ENCODE data around the gene ZNF674.

ZNF674 gene

GRCh38 chrX:46545111-46546005 lies at the start of gene ZNF674:
Gene ZNF674, minus strand, starts transcription at chrX:46545421. Its CDS starts 3,334 bp downstream, at chrX:46542087.
- peak; percentile 95 for DNase-seq

GRCh38 chrX:46589977-46590723 lies 44.9 kb upstream of the ZNF674 start:
- DNase-seq, result no peak

GRCh38 chrX:46588263-46588662 lies 43.0 kb upstream of the ZNF674 start:
- DNase-seq, result no peak

- DNase-seq, result no peak
Observed at GRCh38 chrX:46587753-46588171, 42.5 kb upstream of the ZNF674 start.

- DNase-seq, result no peak
Observed at GRCh38 chrX:46587158-46587557, 41.9 kb upstream of the ZNF674 start.

- DNase-seq, result no peak
Observed at GRCh38 chrX:46584736-46585135, 39.5 kb upstream of the ZNF674 start.

GRCh38 chrX:46582966-46583365 lies 37.7 kb upstream of the ZNF674 start:
- DNase-seq, result no peak

- DNase-seq, result no peak
Observed at GRCh38 chrX:46582325-46582724, 37.1 kb upstream of the ZNF674 start.

- no peak for DNase-seq
Observed at GRCh38 chrX:46580613-46581012, 35.4 kb upstream of the ZNF674 start.

- DNase-seq, result no peak
Observed at GRCh38 chrX:46579250-46579649, 34.0 kb upstream of the ZNF674 start.

- DNase-seq, result peak; percentile 22
Observed at GRCh38 chrX:46577221-46578005, 32.2 kb upstream of the ZNF674 start.

GRCh38 chrX:46576458-46576857 lies 31.2 kb upstream of the ZNF674 start:
- DNase-seq, result no peak

GRCh38 chrX:46575991-46576392 lies 30.8 kb upstream of the ZNF674 start:
- DNase-seq, result peak; percentile 32

- DNase-seq, result no peak
Observed at GRCh38 chrX:46575586-46575985, 30.4 kb upstream of the ZNF674 start.

GRCh38 chrX:46574774-46575381 lies 29.7 kb upstream of the ZNF674 start:
- no peak for DNase-seq

- DNase-seq, result peak; percentile 64
Observed at GRCh38 chrX:46573892-46574773, 28.9 kb upstream of the ZNF674 start.

GRCh38 chrX:46573331-46573891 lies 28.2 kb upstream of the ZNF674 start, which contains the start of gene CHST7:
Gene CHST7, plus strand, starts transcription at chrX:46573765. Its CDS starts 167 bp downstream, at chrX:46573932.
- DNase-seq, result peak; percentile 88

- DNase-seq, result peak; percentile 25
Observed at GRCh38 chrX:46572340-46572936, 27.2 kb upstream of the ZNF674 start.

GRCh38 chrX:46571423-46572339 lies 26.5 kb upstream of the ZNF674 start:
- DNase-seq, result peak; percentile 50

- no peak for DNase-seq
Observed at GRCh38 chrX:46569621-46570020, 24.4 kb upstream of the ZNF674 start.
